DMS153 treated with DMSO at 0.1 percent for 48 hours (cell line): Measurements from ENCODE around the gene PRR14.
"Not testable (repeated sequence)": the region's sequence is repeated elsewhere in the genome, so short reads cannot be mapped to it uniquely, and the experiment has no call there.

Experiments
- DNase-seq: peaks from one replicate; lab custom pipeline; 2025; ENCODE audit not compliant: unreplicated experiment; lab: John Stamatoyannopoulos, UW

PRR14 gene

DNA sequence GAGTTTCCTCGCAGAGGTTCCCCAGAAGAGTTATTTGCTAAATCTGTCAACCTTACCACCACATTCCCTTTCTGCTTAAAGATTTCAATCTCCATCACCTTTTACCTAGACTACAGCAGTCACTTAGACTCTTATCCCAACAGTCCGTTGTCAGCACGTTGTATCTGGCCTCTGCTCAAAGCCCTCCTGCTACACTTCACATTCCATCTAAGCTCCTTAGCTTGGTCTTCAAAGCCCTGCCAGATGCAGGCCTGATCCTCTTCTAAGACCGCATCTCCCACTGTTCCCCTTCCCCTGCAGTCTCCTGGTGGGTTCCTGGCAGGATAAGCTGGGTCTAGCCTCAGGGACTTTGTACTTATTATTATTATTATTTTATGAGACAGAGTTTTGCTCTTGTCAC, 37.9 kb downstream of the PRR14 start:
- DNase-seq = no peak

DNA sequence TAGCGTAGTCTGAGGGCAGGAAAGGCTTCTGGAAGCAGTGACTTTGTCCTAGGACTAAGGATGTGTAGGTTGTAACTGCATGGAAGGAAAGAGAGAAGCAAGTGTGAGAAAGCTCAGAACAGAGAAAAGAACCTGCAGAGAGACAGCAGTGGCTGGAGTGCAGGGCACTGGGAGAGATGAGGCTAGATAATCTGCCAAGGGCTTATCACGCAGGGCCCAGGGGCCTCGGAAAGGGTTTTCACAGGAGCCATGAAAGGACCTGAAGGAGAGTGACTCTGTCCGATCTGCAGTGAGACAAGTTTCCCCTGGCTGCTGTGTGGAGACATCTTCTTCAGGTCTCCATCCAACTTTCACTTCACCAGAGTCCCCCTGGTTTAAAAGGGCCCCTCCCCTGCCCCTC, 41.1 kb downstream of the PRR14 start:
- no peak for DNase-seq

DNA sequence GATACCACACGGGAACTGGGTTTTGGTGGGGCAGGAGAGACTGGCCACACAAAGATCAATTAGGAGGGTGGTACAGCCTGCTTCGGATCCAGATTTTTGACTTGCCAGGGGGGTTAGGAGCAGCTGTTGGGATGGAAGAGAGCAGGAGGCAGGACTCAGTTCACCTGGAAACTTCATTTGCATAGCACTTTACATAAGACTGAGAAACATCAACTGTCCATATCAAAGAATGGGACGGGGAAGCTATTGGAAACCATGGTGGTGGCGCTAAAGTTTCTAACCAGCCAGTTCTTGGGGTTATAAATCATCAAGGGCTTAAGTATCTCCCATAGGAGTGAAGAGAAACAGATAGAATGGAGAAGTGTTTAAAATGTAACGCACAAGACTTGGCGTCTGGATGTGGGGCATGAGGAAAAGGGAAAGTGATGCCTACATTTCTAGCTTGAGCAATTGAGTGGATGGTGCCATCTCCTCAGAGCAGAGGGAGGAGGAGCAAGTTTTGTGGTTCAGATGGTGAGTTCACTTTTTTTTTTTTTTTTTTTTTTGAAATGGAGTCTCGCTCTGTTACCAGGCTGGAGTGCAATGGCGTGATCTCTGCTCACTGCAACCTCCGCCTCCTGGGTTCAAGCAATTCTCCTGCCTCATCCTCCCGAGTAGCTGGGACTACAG, 41.8 kb downstream of the PRR14 start:
- no peak for DNase-seq

DNA sequence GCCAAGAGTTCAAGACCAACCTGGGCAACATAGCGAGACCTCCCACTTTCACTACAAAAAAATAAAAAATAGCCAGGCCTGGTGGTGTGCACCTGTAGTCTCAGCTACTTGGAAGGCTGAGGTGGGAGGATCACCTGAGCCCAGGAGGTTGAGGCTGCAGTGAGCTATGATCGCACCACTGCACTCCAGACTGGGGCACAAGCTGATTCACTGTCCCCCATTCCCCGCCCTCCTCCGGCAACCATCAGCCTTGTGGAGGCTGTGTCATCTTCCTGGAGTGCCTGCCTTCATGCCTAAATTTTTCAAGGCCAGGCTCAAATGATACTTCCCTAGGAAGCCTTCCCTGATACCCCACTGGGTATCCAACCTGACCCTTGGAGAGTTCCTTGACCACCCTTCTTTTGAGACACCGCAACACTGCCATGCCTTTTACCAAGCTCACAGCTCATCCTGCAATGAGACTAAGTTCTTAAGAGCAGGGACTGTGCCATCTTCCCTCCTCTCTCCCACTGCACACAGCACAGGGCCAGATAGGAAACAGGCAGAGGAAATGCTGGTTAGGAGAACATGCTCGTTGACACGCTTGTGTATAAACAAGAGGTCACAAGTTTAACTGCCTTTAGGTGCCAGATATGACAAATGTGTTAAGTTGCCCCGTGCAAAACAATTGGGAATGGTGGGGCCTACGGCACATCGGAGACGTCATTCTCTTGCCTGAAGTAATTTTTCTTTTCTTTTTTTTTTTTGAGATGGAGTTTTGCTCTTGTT, 44.4 kb downstream of the PRR14 start:
- DNase-seq = no peak

- not testable (repeated sequence) for DNase-seq
These were observed 45.9 kb downstream of the PRR14 start for GRCh38 chr16:30696646-30697045.

DNA sequence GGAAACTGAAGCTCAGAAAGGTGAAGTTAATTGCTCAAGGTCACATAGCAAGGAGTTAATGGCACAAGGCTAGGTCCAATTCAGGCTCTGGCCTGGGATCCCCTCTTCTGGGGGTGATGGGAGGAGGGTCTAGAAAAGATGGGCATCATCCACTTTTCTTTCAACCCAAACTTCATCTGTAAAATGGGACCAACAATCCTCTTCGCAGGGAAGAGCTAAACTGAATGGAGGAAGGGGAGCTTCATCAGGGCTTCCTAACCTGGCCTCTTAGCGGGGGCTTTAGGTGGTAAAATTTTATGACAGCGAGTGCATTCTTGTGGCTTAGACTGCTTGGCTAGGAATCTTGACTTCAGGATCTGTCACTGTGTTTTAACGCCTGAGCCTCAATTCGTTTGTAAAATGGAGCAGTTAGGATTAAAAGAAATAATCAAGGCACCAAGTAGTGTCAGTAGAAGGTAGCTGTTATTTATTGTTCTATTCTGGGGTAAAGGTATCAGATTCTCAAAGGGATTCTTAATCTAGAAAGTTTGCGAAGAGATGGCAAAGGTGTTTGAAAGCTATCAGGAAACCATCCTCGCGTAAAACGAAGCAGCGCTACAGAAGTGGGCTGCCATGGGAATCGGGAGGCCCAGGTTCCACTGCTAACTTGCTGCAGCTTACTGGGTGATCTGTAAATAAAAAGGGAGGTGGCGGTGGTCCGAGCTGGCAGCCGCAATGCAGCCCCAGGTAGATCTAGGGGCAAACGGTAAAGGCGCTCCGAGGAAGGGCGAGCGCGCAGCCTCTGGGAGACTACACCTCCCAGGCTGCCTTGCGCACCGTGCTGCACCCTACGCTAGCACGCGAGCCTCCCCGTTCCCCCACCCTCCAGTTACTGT, 46.7 kb downstream of the PRR14 start:
- DNase-seq = peak; percentile 16

GRCh38 chr16:30698139-30698815, 47.5 kb downstream of the PRR14 start:
- DNase-seq = peak; percentile 81

GRCh38 chr16:30698816-30699614, 48.3 kb downstream of the PRR14 start, which contains the start of gene SRCAP:
Gene SRCAP, plus strand, starts transcription at chr16:30699171. Its CDS starts 1,654 bp downstream, at chr16:30700825.
- DNase-seq = peak; percentile 46

DNA sequence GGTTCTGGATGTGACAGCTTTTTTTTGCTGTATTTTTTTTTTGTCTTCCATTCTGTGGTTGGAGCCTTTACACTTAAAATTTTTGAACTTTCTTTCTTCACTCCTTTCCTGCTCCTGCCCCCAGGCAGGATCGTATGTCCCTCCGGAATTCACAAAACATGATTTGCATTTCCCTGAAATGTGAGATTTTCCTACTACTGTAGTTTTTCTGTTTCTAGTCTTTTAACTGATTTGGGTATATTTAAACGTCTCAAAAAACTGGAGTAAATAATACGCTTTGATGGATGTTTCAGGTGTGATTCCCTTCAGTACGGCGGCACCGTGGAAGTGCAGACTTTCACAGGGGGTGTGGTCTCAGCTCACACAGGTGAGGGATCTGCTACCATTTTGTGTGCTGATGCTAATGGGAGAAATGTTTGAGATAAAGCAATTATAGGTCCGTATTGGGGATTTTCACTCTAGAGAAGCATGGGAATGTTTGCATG, 48.9 kb downstream of the PRR14 start:
- DNase-seq = no peak

- DNase-seq = no peak
These were observed 49.7 kb downstream of the PRR14 start for GRCh38 chr16:30700491-30700890.

- DNase-seq = no peak
These were observed 50.2 kb downstream of the PRR14 start for GRCh38 chr16:30700971-30701370.

DNA sequence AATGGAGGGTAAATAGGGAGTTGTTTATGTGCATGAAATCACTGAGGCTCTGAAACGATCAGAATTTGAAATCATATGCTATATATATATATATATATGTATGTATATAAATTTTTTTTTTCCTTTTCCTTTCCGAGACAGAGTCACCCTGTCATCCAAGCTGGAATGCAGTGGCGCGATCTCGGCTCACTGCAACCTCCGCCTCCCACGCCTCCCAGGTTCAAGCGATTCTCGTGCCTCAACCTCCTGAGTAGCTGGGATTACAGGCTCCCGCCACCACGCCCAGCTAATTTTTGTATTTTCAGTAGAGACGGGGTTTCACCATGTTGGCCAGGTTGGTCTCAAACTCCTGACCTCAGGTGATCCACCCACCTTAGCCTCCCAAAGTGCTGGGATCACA, 52.3 kb downstream of the PRR14 start:
- DNase-seq = not testable (repeated sequence)

DNA sequence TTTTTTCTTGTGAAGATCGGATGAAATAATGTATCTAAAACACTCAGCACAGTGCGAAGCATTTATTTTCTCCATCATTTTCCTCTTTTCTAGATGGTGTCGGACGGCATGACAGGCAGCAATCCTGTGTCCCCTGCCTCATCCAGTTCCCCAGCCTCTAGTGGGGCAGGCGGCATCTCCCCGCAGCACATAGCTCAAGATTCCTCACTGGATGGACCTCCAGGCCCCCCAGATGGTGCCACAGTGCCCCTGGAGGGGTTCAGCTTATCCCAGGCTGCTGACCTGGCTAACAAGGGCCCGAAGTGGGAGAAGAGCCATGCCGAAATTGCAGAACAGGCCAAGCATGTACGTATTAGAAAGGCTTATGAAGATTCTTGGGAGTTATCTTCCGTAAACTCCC, 53.2 kb downstream of the PRR14 start:
- no peak for DNase-seq
